BJ (cell line): Measurements from ENCODE around the gene FNBP1. TPM values are rescaled to one million over a fixed set of nuclear protein-coding genes. Genes with fewer than 3 reads are reported as not detected.

Experiments used
- CTCF ChIA-PET: fragments of 350-600 bp; formaldehyde crosslinking; extraction: SDS; loops from one replicate; lab custom pipeline; 2021; ENCODE audit warnings: antibody characterized with exemption, inconsistent platforms; lab: Yijun Ruan, JAX
- POLR2A ChIA-PET: fragments of 300-600 bp; sonication (Branson Sonifier 250); formaldehyde crosslinking; extraction: SDS; loops from one replicate; lab custom pipeline; 2021; ENCODE audit warnings: antibody characterized with exemption; lab: Charles Lee
- DNase-seq: peaks from one replicate; pipeline ENCODE4 v3.0.0-alpha.2; 2011; ENCODE audit warnings: low read depth
- H3K27me3 ChIP-seq: 2 replicates; pipeline ENCODE4 v1.6.0; 2011; ENCODE audit warnings: low read length; ENCODE audit not compliant: control insufficient read depth, insufficient read depth
- H3K36me3 ChIP-seq: 2 replicates; pipeline ENCODE4 v1.5.1; 2011; ENCODE audit warnings: low read length; ENCODE audit not compliant: control insufficient read depth, insufficient read depth
- H3K4me3 ChIP-seq: 2 replicates; pipeline ENCODE4 v1.5.1; 2011; ENCODE audit warnings: low read depth, mild to moderate bottlenecking, control low read depth, low read length
- polyA plus RNA-seq: library from polyadenylated mRNA; depleted of rRNA; stranded (reverse); fragments of >200 nt; gene quantifications from 2 replicates; pipeline ENCODE4 v1.2.3, GENCODE V29; 2011
- TF ChIP-seq, protein P1 (sequence below): IDR thresholded peaks from 2 replicates; pipeline ENCODE4 v1.5.1; 2011; ENCODE audit warnings: low read depth, mild to moderate bottlenecking, control low read depth, inconsistent platforms, low read length, moderate library complexity; ENCODE audit not compliant: insufficient read depth

Gene FNBP1
- polyA plus RNA-seq, 1 experiment: 7.8 TPM

DNA sequence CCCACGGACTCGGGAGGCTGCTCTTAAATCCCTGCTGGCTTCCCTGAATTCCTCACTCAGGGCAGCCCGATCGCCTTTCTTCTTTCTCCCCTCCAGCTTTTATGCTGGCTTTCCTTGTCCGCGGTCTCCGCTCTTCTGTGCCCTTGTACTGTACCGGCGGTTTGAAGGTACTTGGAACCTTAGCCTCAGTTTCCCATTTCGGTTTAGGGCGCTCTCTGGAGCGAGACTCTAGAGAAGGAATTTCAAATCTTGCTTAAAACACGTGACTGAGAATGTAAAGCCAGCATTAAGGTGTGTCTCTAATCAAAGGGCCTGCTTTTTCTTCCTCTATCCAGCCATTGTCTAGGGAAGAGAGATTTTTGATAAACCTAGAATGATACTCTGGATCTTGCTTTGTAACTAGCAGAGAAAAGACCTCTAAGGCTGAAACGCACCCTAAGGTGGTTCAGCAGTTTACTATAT is 11.4 kb upstream of the FNBP1 start:
- ChIA-PET CTCF (interaction anchor here (0.6 to 1.9 kb wide), 4 partner anchors 10 to 169 kb away, joined by 3 to 9 read pairs (median 4); no protein-coding TSS in a partner anchor), POLR2A (no interaction called here)
- no peaks in the 10 kb centered on the region for H3K27me3 ChIP-seq
- H3K4me3 ChIP-seq: peak overlapping the region; percentile 96
- H3K36me3 ChIP-seq: no peaks in the 10 kb centered on the region; the same call in 1 of the 2 replicates
- TF ChIP-seq, protein P1, sequence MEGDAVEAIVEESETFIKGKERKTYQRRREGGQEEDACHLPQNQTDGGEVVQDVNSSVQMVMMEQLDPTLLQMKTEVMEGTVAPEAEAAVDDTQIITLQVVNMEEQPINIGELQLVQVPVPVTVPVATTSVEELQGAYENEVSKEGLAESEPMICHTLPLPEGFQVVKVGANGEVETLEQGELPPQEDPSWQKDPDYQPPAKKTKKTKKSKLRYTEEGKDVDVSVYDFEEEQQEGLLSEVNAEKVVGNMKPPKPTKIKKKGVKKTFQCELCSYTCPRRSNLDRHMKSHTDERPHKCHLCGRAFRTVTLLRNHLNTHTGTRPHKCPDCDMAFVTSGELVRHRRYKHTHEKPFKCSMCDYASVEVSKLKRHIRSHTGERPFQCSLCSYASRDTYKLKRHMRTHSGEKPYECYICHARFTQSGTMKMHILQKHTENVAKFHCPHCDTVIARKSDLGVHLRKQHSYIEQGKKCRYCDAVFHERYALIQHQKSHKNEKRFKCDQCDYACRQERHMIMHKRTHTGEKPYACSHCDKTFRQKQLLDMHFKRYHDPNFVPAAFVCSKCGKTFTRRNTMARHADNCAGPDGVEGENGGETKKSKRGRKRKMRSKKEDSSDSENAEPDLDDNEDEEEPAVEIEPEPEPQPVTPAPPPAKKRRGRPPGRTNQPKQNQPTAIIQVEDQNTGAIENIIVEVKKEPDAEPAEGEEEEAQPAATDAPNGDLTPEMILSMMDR: no peak
- DNase-seq: no peak

DNA sequence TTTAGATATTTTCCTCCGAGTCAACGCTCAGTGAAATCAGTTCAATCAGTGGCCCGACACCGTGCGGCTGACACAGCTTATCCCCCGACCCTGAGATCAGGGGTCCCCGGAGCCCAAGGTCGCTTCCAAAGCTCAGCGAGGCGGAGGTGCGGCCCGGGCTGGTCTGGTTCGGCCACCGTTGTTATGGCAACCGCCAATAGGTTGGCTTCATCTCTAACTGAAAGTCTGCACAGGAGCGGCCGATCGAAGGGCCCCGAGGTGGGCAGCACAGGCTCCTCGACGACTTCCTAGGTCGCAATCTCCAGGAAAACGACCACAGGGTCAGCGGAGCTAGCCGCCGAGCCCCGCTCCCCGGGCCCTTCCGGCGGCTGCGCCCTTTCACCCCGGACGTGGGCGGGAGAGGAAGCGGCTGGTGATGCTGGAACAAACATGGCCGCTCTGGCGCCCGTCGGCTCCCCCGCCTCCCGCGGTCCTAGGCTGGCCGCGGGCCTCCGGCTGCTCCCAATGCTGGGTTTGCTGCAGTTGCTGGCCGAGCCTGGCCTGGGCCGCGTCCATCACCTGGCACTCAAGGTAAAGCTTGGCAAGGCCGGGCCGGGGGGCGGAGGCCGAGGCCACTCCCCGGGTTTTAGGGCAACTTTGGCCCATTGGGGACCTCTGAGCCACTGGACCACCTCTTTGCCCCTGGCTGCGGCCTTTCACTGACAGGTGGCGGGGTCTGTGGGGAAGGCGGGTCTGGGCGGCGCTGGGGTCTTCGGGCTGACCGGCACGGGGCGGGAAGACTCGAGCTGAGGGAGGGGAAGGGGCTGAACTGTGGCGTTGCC is 10.7 kb upstream of the FNBP1 start, which contains the start of gene GPR107:
Gene GPR107, plus strand, starts transcription at position 403 of the 821 bp plus-strand sequence. Its CDS starts 27 bp downstream, at position 430.
- DNase-seq: no peak
- TF ChIP-seq, protein P1: no peak
- POLR2A ChIA-PET: interaction anchor here (0.9 kb wide), 1 partner anchor 11 kb away, joined by 3 read pairs; no protein-coding TSS in a partner anchor
- no peaks in the 10 kb centered on the region for H3K27me3 ChIP-seq
- no peaks in the 10 kb centered on the region; the same call in 1 of the 2 replicates for H3K36me3 ChIP-seq
- peak within 1 kb of the TSS; percentile 96 for H3K4me3 ChIP-seq
- CTCF ChIA-PET: interaction anchor here (0.6 to 1.9 kb wide), 4 partner anchors 10 to 169 kb away, joined by 3 to 9 read pairs (median 4); no protein-coding TSS in a partner anchor

DNA sequence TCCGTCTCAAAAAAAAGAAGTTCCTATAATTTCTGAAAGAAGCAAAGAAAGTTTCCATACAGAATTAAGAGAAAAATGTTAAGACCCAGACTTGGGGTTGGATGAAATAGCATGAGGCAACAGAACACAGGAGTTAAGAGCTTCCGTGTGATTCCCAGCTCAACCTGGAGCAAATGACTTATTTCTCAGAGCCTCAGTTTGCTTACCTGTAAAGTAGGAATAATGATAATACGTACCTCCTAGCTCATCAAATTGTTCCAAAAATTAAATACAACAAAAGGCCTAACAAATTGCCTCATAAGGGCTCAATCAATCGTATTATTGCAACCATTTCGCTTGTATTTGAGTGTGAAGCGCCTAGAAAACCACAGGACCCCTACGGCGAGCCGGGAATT is 10.1 kb upstream of the FNBP1 start:
- CTCF ChIA-PET: interaction anchor here (1.4 to 1.9 kb wide), 3 partner anchors 9 to 168 kb away, joined by 4 to 9 read pairs (median 4); no protein-coding TSS in a partner anchor
- no peaks in the 10 kb centered on the region for H3K27me3 ChIP-seq
- TF ChIP-seq, protein P1: no peak
- no peaks in the 10 kb centered on the region for H3K36me3 ChIP-seq
- H3K4me3 ChIP-seq: peak overlapping the region; percentile 96
- POLR2A ChIA-PET: interaction anchor here (0.9 kb wide), 1 partner anchor 12 kb away, joined by 3 read pairs; no protein-coding TSS in a partner anchor
- no peak for DNase-seq

DNA sequence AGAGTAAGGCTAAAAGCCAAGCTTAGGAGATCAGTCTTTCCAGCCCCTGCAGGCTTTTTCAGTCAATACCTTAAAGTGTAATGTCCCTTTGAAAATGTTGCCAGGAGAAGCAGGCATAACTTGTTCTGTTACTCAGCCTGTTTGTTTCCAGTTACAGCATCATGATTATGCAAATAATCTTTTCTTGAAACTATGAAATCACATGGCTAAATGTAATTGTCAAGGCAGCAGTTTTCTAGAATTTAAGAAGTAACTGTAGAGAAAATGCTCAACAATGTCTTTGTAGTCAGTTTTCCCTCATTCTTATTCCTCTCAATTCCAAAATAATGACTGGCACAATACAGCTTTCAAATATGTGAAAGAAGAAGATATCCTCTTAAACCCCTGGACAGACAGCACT is 8.9 kb upstream of the FNBP1 start:
- Histone ChIP-seq H3K36me3 (no peaks in the 10 kb centered on the region), H3K27me3 (no peaks in the 10 kb centered on the region), H3K4me3 (no peak overlapping the region)
- TF ChIP-seq, protein P1: no peak
- POLR2A ChIA-PET: interaction anchor here (0.6 kb wide), 1 partner anchor 9 kb away, joined by 4 read pairs; the partner anchor contains the start of gene FNBP1
- CTCF ChIA-PET: no interaction called here
- no peak for DNase-seq

DNA sequence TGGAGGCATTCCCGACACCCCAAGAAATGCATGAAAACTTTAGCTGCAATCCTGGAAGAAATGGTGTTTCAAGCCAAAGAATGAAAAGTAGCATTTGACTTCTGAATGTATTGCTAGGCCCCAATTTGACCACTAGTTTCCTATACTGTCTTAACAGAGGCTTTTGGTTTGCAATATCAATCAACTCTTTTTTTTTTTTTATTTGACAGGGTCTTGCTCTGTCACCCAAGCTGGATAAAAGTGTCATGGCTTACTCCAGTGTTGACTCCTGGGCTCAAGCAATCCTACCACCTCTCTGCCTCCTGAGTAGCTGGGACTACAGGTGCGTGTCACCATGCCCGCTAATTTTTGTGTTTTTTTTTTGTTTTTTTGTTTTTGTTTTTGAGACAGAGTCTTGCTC is 7.5 kb upstream of the FNBP1 start:
- CTCF ChIA-PET: interaction anchor here (1.1 kb wide), 1 partner anchor 9 kb away, joined by 4 read pairs; no protein-coding TSS in a partner anchor
- H3K36me3 ChIP-seq: no peaks in the 10 kb centered on the region
- no peaks in the 10 kb centered on the region for H3K27me3 ChIP-seq
- no peak for DNase-seq
- H3K4me3 ChIP-seq: no peak overlapping the region
- POLR2A ChIA-PET: no interaction called here
- TF ChIP-seq, protein P1: no peak
